PFSK-1 (cell line): ENCODE results near the gene LRRC14B.

Experiments used
- POLR2AphosphoS5 ChIP-seq: IDR thresholded peaks from 2 replicates; pipeline ENCODE4 v1.6.1; 2012; ENCODE audit warnings: low read depth, mild to moderate bottlenecking, control low read depth, low read length, moderate library complexity
- SIN3A ChIP-seq: IDR thresholded peaks from 2 replicates; pipeline ENCODE4 v1.6.1; 2012; ENCODE audit warnings: mild to moderate bottlenecking, low read length, moderate library complexity, borderline replicate concordance; ENCODE audit not compliant: insufficient read depth
- TF ChIP-seq, protein P1 (sequence below), 2 experiments: IDR thresholded peaks; 2 replicates each; pipeline versions ENCODE4 v1.6.1 to v1.8.0; 2011 to 2012; ENCODE audit warnings: low read depth in 2 of 2, low read length in 2 of 2, control low read depth in 1 of 2, inconsistent platforms in 1 of 2, mild to moderate bottlenecking in 1 of 2, moderate library complexity in 1 of 2; ENCODE audit not compliant: insufficient read depth in 1 of 2

DNA sequence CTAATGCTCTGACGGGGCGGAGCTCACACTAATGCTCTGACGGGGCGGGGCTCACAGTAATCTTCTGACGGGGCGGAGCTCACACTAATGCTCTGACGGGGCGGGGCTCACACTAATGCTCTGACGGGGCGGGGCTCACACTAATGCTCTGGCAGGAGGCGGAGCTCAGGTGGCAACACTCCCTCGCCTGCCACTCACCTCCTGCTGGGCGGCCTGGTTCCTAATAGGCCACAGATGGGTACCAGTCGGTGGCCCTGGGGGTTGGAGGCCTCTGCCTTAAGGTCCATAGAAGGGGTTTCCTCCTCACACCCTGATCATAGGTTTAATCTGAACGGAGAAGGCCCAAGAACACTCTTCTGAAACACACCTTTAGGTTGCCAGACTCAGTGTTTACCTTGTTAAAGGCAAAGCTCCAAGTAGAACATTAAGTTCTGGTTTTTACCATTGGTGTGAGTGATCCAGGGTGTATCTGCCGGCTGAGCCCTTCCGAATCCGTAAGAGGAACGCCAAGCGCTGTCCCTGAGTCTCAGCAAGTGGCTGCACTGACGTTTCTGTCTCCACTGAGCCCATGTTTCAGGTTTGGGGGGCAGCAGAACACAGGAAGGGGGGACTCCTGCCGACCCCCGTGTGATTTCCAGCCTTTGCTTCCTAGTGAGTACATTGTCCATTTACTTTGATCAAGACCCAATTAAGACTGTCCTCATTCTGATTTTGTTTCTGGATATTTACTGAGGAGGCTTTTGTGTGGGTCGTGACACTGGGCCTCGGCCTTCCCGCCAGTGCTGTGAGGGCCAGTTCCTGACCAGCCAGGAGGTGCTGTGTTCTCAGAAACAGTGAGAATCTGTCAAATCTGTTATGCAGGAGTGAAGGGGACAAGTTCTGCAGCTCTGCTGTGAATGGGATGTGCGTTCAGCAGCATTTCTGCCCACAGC lies 24.6 kb upstream of the LRRC14B start:
- TF ChIP-seq, protein P1, sequence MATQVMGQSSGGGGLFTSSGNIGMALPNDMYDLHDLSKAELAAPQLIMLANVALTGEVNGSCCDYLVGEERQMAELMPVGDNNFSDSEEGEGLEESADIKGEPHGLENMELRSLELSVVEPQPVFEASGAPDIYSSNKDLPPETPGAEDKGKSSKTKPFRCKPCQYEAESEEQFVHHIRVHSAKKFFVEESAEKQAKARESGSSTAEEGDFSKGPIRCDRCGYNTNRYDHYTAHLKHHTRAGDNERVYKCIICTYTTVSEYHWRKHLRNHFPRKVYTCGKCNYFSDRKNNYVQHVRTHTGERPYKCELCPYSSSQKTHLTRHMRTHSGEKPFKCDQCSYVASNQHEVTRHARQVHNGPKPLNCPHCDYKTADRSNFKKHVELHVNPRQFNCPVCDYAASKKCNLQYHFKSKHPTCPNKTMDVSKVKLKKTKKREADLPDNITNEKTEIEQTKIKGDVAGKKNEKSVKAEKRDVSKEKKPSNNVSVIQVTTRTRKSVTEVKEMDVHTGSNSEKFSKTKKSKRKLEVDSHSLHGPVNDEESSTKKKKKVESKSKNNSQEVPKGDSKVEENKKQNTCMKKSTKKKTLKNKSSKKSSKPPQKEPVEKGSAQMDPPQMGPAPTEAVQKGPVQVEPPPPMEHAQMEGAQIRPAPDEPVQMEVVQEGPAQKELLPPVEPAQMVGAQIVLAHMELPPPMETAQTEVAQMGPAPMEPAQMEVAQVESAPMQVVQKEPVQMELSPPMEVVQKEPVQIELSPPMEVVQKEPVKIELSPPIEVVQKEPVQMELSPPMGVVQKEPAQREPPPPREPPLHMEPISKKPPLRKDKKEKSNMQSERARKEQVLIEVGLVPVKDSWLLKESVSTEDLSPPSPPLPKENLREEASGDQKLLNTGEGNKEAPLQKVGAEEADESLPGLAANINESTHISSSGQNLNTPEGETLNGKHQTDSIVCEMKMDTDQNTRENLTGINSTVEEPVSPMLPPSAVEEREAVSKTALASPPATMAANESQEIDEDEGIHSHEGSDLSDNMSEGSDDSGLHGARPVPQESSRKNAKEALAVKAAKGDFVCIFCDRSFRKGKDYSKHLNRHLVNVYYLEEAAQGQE (IDR thresholded peaks at IDR 0.05; ENCODE audit: insufficient read depth in 1 of 2, low read depth in 2 of 2, low read length in 2 of 2) = no peak
- TF ChIP-seq SIN3A (no peak), POLR2AphosphoS5 (no peak)
